SW 1271 (cell line): Measurements from ENCODE around the gene OR5D13.

ENCODE experiments used
- DNase-seq, 2 experiments: peaks; one replicate each; lab custom pipeline; 2025; lab: John Stamatoyannopoulos, UW

OR5D13 gene, protein sequence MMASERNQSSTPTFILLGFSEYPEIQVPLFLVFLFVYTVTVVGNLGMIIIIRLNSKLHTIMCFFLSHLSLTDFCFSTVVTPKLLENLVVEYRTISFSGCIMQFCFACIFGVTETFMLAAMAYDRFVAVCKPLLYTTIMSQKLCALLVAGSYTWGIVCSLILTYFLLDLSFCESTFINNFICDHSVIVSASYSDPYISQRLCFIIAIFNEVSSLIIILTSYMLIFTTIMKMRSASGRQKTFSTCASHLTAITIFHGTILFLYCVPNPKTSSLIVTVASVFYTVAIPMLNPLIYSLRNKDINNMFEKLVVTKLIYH

DNA sequence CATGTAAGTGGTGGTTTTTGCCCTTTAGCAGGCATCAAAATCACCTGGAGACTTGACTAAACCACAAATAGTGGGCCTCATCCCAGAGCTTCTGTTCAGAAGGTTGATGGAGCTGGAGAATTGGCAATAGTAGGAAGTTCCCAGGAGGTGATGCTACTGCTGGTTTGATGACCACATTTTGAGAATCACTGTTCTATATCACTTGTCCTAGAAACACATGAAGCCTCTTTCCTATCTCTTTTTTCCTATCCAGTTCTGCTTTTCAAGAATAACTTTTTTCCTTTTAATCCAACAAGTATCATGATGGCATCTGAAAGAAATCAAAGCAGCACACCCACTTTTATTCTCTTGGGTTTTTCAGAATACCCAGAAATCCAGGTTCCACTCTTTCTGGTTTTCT is at the start of gene OR5D13:
OR5D13 (plus strand) TSS at position 301 of the 400 bp plus-strand sequence; CDS start at position 301, 0 bp downstream.
- DNase-seq: no peak

DNA sequence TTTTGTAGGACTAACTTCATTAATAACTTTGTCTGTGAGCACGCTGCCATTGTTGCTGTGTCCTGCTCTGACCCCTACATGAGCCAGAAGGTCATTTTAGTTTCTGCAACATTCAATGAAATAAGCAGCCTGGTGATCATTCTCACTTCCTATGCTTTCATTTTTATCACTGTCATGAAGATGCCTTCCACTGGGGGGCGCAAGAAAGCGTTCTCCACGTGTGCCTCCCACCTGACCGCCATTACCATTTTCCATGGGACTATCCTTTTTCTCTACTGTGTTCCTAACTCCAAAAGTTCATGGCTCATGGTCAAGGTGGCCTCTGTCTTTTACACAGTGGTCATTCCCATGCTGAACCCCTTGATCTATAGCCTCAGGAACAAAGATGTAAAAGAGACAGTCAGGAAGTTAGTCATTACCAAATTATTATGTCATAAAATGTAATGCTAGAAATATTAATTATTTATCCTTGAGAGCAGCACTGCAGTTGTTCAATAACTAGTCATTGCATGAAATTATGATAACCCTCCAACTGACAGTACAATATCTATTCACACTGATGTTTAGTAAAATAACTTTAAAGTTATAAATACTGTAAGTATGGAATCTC is 46.4 kb upstream of the OR5D13 start:
- peak in 1 of 2 experiments; percentile 3 for DNase-seq

DNA sequence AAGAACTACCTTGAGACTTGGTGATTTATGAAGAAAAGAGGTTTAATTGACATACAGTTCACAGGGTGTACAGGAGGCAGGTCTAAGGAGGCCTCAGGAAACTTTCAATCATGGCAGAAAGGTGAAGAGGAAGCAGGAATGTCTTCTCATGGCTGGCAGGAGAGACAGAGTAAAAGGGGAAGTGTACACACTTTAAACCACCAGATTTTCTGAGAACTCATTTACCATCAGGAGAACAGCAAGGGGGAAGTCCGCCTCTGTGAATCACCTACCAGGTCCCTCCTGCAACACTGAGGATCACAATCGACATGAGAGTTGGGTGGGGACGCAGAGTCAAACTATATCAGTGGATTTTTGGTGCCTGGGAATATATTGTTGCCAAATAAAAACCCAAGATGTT is 40.3 kb upstream of the OR5D13 start:
- no peak for DNase-seq

DNA sequence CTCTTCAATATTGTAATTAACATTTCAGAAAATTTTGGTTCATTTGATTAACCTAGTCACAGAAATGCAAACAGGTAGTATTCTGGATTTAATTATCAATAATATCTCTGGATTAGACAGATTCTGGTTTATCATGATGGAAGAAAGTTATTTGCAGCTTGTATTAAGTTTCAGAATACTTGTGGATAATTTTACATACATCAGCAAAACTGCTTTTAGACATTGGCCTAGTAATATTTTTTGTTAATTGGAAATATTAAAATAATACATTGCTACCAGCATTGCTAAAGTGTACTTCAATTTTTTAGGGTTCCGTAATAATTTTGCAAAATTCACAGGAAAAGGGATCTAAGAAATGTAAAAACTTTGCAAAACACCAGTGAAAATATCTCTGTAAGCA is 18.4 kb downstream of the OR5D13 start:
- no peak for DNase-seq

DNA sequence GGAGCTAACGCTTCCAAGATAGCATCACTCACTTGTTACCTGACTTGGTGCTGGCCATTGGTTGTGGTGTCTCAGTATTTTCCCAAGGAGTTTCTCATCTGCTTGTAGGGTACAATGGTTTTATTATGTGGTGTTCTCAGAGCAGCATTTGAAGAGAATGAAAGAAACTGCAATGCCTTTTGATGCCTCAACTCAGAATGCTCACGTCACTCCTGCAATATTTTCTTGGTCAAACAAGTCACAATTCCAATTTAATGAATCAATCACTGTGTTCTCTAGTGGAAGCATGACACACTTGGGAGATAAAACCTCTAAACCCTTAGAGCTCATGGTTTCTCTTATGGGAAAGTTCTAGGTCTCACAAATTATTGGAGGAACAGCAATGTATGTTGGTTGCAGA is 20.1 kb downstream of the OR5D13 start:
- DNase-seq: no peak

DNA sequence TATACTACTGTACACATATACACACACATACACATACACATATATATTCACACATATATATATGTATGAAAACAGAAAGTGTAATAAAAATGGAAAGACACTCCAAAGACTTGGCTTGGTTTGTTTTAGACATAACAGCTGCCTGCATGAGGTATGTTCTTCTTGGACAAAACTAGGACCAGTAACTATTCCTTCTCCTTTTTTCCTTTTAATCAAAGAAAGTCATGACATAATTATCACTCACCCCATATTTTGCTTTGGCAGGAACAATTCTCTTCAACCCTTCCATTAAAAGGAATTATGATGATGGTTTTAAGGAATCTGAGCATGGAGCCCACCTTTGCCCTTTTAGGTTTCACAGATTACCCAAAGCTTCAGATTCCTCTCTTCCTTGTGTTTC is 22.0 kb downstream of the OR5D13 start, which contains the start of gene OR5D14:
OR5D14 (plus strand) TSS at position 301 of the 400 bp plus-strand sequence; CDS start at position 301, 0 bp downstream.
- DNase-seq: no peak

DNA sequence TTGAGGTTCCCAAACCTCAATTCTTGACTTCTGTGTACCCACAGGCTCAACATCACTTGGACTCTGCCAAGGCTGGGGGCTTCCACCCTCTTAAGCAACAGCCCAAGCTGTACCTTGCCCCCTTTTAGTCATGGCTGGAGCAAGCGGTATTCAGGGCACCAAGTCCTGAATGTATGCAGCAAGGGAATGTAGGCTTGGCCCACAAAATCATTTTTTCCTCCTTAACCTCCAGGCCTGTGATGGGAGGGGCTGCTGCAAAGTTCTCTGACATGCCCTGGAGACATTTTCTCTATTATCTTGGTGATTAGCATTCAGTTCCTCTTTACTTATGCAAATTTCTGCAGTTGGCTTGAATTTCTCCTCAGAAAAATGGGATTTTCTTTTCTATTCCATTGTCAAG is 33.0 kb downstream of the OR5D13 start:
- DNase-seq: no peak

DNA sequence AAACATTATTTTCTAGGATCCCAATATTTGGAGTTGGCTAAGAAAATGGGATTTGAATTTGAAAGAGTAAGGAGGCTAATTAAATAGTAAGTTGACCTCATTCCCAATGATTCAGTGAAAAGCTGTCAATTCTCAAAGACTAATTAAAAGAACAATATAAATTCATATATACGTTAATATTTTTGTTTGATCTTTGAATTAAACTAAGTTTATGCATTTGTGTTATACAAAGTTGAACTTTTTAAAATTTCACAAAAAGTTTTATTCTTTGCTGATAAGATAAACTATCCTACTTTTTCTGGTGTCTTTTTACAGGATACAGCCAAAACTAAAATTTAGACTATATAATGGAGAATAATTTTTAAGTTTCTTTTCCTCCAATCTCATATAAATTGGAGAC is 37.8 kb downstream of the OR5D13 start, which contains the start of gene OR5L1:
OR5L1 (plus strand) TSS at position 301 of the 400 bp plus-strand sequence. CDS start 100 bp downstream, outside the sequence.
- no peak for DNase-seq

DNA sequence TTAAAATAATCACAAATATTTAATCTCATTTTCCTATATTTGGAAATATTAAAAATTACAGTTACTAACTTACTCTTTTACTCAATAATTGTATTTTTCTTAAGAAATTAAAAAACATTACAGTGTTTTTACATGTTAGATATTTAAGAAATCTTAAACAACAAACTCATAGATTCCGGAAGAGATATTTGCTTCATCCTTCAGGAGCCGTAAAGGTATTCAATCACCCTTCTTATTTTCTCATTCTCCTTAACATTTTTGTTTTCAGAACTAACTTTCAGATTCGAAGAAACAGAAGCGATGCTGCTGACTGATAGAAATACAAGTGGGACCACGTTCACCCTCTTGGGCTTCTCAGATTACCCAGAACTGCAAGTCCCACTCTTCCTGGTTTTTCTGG is 46.1 kb downstream of the OR5D13 start, which contains the start of gene OR5D18:
OR5D18 (plus strand) TSS at position 301 of the 400 bp plus-strand sequence; CDS start at position 301, 0 bp downstream.
- no peak for DNase-seq
